Epithelial cell of proximal tubule (primary cell): ENCODE data around the gene C13orf46. TPM values are rescaled to one million over a fixed set of nuclear protein-coding genes. Genes with fewer than 3 reads are reported as not detected.

Source experiments
- DNase-seq: peaks from one replicate; pipeline ENCODE4 v3.0.0-alpha.2; 2011; ENCODE audit warnings: low read depth
- H3K4me3 ChIP-seq: 2 replicates; pipeline ENCODE4 v1.5.1; 2011; ENCODE audit warnings: low read depth, mild to moderate bottlenecking, low read length
- total RNA-seq: library from RNA; depleted of rRNA; stranded (reverse); fragments of >200 nt; gene quantifications from 2 replicates; pipeline ENCODE4 v1.2.3, GENCODE V29; 2015
- TF ChIP-seq, protein P1 (sequence below): conservative IDR thresholded peaks from 2 replicates; pipeline ENCODE4 v1.5.1; 2012; ENCODE audit warnings: low read depth, mild to moderate bottlenecking, low read length

C13orf46 gene
- total RNA-seq, 1 donor from 2014 or later: not detected

GRCh38 chr13:114002009-114002544 is 28.2 kb upstream of the C13orf46 start:
- DNase-seq: no peak
- TF ChIP-seq, protein P1, sequence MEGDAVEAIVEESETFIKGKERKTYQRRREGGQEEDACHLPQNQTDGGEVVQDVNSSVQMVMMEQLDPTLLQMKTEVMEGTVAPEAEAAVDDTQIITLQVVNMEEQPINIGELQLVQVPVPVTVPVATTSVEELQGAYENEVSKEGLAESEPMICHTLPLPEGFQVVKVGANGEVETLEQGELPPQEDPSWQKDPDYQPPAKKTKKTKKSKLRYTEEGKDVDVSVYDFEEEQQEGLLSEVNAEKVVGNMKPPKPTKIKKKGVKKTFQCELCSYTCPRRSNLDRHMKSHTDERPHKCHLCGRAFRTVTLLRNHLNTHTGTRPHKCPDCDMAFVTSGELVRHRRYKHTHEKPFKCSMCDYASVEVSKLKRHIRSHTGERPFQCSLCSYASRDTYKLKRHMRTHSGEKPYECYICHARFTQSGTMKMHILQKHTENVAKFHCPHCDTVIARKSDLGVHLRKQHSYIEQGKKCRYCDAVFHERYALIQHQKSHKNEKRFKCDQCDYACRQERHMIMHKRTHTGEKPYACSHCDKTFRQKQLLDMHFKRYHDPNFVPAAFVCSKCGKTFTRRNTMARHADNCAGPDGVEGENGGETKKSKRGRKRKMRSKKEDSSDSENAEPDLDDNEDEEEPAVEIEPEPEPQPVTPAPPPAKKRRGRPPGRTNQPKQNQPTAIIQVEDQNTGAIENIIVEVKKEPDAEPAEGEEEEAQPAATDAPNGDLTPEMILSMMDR: no peak
- H3K4me3 ChIP-seq: no peak overlapping the region

- TF ChIP-seq, protein P1: no peak
- no peak overlapping the region for H3K4me3 ChIP-seq
- DNase-seq: no peak
Observed at GRCh38 chr13:114001331-114002008, 27.6 kb upstream of the C13orf46 start.

DNA sequence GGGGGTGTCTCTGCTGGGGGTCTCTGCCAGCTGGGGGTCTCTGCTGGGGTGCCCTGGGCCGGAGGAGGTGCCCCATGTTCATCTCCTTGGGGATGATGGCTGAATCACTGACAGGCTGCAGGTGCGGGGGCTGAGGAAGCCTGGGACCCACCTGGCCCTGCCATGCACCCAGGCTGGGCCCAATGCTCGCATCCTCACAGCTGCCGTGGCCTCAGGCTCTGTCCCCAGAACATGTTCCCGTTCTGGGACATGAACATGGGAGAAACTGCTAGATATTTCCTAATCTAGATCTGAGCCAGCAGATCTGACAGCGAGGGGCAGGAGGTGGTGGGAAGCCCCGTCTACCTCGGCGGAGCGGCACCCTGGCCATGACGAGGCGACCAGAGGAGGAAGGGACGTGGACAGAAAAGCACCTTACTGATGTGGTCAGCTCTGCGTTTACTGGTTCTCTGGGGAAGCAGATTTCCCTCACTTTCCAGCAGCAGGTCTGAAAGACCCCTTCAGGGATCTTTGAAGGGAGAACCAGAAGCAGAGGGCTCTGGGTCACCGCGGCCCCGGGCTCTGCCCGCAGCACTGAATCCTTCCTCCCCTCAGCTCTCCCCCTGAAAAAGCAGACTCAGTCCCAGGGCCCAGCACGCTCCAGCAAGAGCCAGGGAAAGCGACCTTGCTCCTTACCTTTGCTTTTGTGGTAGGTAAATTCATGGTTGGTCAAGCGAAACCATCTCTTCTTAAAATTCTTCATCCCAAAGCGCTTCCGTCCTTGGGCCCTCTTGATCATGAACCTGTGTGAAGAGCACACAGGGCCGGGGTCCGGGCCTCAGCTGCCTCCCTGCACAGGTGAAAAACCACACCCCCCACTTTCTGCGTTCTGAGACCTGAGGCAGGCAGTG is 26.5 kb upstream of the C13orf46 start:
- TF ChIP-seq, protein P1: no peak
- DNase-seq: no peak
- no peak overlapping the region for H3K4me3 ChIP-seq

DNA sequence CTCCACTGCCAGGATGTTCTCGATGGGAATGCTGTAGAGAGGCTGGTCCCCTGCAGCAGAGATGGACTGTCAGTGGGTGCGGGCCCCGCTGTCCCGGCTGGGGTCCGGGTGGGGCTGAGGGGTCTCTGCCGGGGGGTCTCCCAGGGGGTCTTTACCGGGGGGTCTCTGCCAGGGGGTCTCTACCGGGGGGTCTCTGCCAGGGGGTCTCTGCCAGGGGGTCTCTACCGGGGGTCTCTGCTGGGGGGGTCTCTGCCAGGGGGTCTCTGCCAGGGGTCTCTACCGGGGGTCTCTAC is 25.7 kb upstream of the C13orf46 start:
- H3K4me3 ChIP-seq: no peak overlapping the region
- no peak for DNase-seq
- TF ChIP-seq, protein P1: no peak

GRCh38 chr13:113998781-113999617 is 25.1 kb upstream of the C13orf46 start:
- no peak for DNase-seq
- TF ChIP-seq, protein P1: no peak

GRCh38 chr13:113997845-113998751 is 24.2 kb upstream of the C13orf46 start:
- DNase-seq: no peak
- TF ChIP-seq, protein P1: no peak
- no peak overlapping the region for H3K4me3 ChIP-seq

More at GRCh38 chr13:113998781-113999617, 25.1 kb upstream of the C13orf46 start:
- no peak overlapping the region for H3K4me3 ChIP-seq
